Activated B cell treated with CpG ODN at 0.5 μM for 24 hours (primary cell): Measurements from ENCODE around the gene PLPPR1. TPM values are rescaled to one million over a fixed set of nuclear protein-coding genes. Genes with fewer than 3 reads are reported as not detected.

ENCODE experiments used
- ATAC-seq: fragments of 200-7000 bp; cut with Tn5 transposase; one replicate; pipeline ENCODE4 v1.10.0; 2021; ENCODE audit warnings: low read depth, mild to moderate bottlenecking, moderate library complexity
- CTCF ChIA-PET: fragments of 350-600 bp; sonication (Branson Sonifier 250); formaldehyde crosslinking; loops from one replicate; lab custom pipeline; 2021; ENCODE audit warnings: antibody characterized with exemption; lab: Charles Lee
- POLR2A ChIA-PET: fragments of 350-600 bp; sonication (Branson Sonifier 250); formaldehyde crosslinking; loops from one replicate; lab custom pipeline; 2021; ENCODE audit warnings: antibody characterized with exemption; lab: Charles Lee
- DNase-seq: peaks from one replicate; pipeline ENCODE4 v3.0.0; 2022
- H3K27ac Mint-ChIP-seq: one replicate; pipeline ENCODE4 v1.8.0; 2020; ENCODE audit warnings: mixed read lengths
- H3K27me3 Mint-ChIP-seq: one replicate; pipeline ENCODE4 v1.8.0; 2021; ENCODE audit warnings: mixed read lengths
- H3K36me3 Mint-ChIP-seq: one replicate; pipeline ENCODE4 v1.8.0; 2021; ENCODE audit warnings: low read depth, mixed read lengths
- H3K4me1 Mint-ChIP-seq: one replicate; pipeline ENCODE4 v1.8.0; 2021; ENCODE audit warnings: mixed read lengths
- H3K4me3 Mint-ChIP-seq: one replicate; pipeline ENCODE4 v1.8.0; 2020; ENCODE audit warnings: mild to moderate bottlenecking, mixed read lengths
- H3K9me3 Mint-ChIP-seq: one replicate; pipeline ENCODE4 v1.8.0; 2020; ENCODE audit warnings: mixed read lengths
- CTCF ChIP-seq: fragments of 200-600 bp; IDR thresholded peaks from one replicate; pipeline ENCODE4 v1.8.0; 2022; ENCODE audit warnings: antibody characterized with exemption, mild to moderate bottlenecking
- intact Hi-C: fragments of 100-400 bp; cut with micrococcal nuclease; formaldehyde crosslinking; loops from one replicate; pipeline ENCODE4 v1.15.1; 2024
- total RNA-seq: library from RNA; stranded (reverse); gene quantifications from 2 replicates; pipeline ENCODE4 v1.2.3, GENCODE V29; 2022

PLPPR1 gene
- total RNA-seq, 1 donor from 2014 or later, result not detected

- ATAC-seq (no peak), DNase-seq (no peak)
- H3K36me3 Mint-ChIP-seq, result no peaks in the 10 kb centered on the region
- H3K4me1 Mint-ChIP-seq, result no peaks in the 10 kb centered on the region
- no peak overlapping the region for H3K4me3 Mint-ChIP-seq
- no peak overlapping the region for H3K27ac Mint-ChIP-seq
- POLR2A ChIA-PET, result no interaction called here
- peaks cover 6% of the 10 kb centered on the region for H3K27me3 Mint-ChIP-seq
- CTCF ChIA-PET, result interaction anchor here (1.3 to 2.4 kb wide), 4 partner anchors 10 to 711 kb away, joined by 3 to 30 read pairs (median 13); no protein-coding TSS in a partner anchor
- intact Hi-C loops, result loop anchor here (5.0 to 10.0 kb wide), 3 partner anchors 190 to 1388 kb away; no protein-coding TSS in a partner anchor
- H3K9me3 Mint-ChIP-seq, result no peaks in the 10 kb centered on the region
- no peak for TF ChIP-seq CTCF
These were observed 284.1 kb downstream of the PLPPR1 start for GRCh38 chr9:101312661-101313060.

GRCh38 chr9:101315112-101315450 is 286.6 kb downstream of the PLPPR1 start:
- H3K27me3 Mint-ChIP-seq, result peaks cover 9% of the 10 kb centered on the region
- no peaks in the 10 kb centered on the region for H3K4me1 Mint-ChIP-seq
- no peak for TF ChIP-seq CTCF
- no peaks in the 10 kb centered on the region for H3K9me3 Mint-ChIP-seq
- intact Hi-C loops, result loop anchor here (10.0 kb wide), 1 partner anchor 1390 kb away; no protein-coding TSS in a partner anchor
- H3K27ac Mint-ChIP-seq, result no peak overlapping the region
- ATAC-seq (no peak), DNase-seq (no peak)
- ChIA-PET CTCF (no interaction called here), POLR2A (no interaction called here)
- H3K4me3 Mint-ChIP-seq, result no peak overlapping the region
- no peaks in the 10 kb centered on the region for H3K36me3 Mint-ChIP-seq

GRCh38 chr9:101317735-101318134 is 289.2 kb downstream of the PLPPR1 start:
- no peak for TF ChIP-seq CTCF
- no peak for DNase-seq
- ATAC-seq, result no peak

GRCh38 chr9:101323129-101323528 is 294.6 kb downstream of the PLPPR1 start:
- POLR2A ChIA-PET, result no interaction called here
- no peak for DNase-seq

More at GRCh38 chr9:101317735-101318134, 289.2 kb downstream of the PLPPR1 start:
- intact Hi-C loops, result loop anchor here (10.0 kb wide), 1 partner anchor 1393 kb away; no protein-coding TSS in a partner anchor
- POLR2A ChIA-PET, result no interaction called here
- no peaks in the 10 kb centered on the region for H3K9me3 Mint-ChIP-seq
- H3K4me1 Mint-ChIP-seq, result no peaks in the 10 kb centered on the region
- no peak overlapping the region for H3K4me3 Mint-ChIP-seq
- H3K36me3 Mint-ChIP-seq, result no peaks in the 10 kb centered on the region
- H3K27ac Mint-ChIP-seq, result no peak overlapping the region
- CTCF ChIA-PET, result no interaction called here
- H3K27me3 Mint-ChIP-seq, result peaks cover 10% of the 10 kb centered on the region

More at GRCh38 chr9:101323129-101323528, 294.6 kb downstream of the PLPPR1 start:
- intact Hi-C loops, result no loop called here
- no peak for ATAC-seq
- Mint-ChIP-seq H3K36me3 (no peaks in the 10 kb centered on the region), H3K4me1 (no peaks in the 10 kb centered on the region), H3K9me3 (peaks cover 9% of the 10 kb centered on the region), H3K27me3 (peaks cover 7% of the 10 kb centered on the region), H3K4me3 (no peak overlapping the region), H3K27ac (no peak overlapping the region)
- CTCF ChIA-PET, result interaction anchor here (0.9 kb wide), 1 partner anchor 11 kb away, joined by 3 read pairs; no protein-coding TSS in a partner anchor
- no peak for TF ChIP-seq CTCF
